ENCODE measurements around the gene MUSTN1. TPM values are rescaled to one million over a fixed set of nuclear protein-coding genes. Genes with fewer than 3 reads are reported as not detected.

MUSTN1 gene
- total and polyA plus RNA-seq, 2 of the 13 experiments (the other 11 are each of a cell fraction or from before 2014, with no cell fraction given) = 0.84 to 1.4 TPM

- TF ChIP-seq, protein P1, sequence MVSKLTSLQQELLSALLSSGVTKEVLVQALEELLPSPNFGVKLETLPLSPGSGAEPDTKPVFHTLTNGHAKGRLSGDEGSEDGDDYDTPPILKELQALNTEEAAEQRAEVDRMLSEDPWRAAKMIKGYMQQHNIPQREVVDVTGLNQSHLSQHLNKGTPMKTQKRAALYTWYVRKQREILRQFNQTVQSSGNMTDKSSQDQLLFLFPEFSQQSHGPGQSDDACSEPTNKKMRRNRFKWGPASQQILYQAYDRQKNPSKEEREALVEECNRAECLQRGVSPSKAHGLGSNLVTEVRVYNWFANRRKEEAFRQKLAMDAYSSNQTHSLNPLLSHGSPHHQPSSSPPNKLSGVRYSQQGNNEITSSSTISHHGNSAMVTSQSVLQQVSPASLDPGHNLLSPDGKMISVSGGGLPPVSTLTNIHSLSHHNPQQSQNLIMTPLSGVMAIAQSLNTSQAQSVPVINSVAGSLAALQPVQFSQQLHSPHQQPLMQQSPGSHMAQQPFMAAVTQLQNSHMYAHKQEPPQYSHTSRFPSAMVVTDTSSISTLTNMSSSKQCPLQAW (CRISPR knock-in tag; IDR thresholded peaks at IDR 0.05) = peak; percentile 99
- no peak for TF ChIP-seq ZNF17 (CRISPR knock-in tag; IDR thresholded peaks at IDR 0.05)
- TF ChIP-seq SATB2 (CRISPR knock-in tag; IDR thresholded peaks at IDR 0.05) = no peak
- TF ChIP-seq ZNF557 (CRISPR knock-in tag; IDR thresholded peaks at IDR 0.05) = no peak
- TF ChIP-seq MIXL1 (CRISPR knock-in tag; IDR thresholded peaks at IDR 0.05) = 0 out of 2 replicates have a peak, but pooled peaks have one; percentile 44
- no peak for TF ChIP-seq POLR2A (IDR thresholded peaks at IDR 0.05; ENCODE audit: insufficient read depth in 1 of 2, low read depth in 2 of 2, low read length in 2 of 2)
- TF ChIP-seq, protein P2, sequence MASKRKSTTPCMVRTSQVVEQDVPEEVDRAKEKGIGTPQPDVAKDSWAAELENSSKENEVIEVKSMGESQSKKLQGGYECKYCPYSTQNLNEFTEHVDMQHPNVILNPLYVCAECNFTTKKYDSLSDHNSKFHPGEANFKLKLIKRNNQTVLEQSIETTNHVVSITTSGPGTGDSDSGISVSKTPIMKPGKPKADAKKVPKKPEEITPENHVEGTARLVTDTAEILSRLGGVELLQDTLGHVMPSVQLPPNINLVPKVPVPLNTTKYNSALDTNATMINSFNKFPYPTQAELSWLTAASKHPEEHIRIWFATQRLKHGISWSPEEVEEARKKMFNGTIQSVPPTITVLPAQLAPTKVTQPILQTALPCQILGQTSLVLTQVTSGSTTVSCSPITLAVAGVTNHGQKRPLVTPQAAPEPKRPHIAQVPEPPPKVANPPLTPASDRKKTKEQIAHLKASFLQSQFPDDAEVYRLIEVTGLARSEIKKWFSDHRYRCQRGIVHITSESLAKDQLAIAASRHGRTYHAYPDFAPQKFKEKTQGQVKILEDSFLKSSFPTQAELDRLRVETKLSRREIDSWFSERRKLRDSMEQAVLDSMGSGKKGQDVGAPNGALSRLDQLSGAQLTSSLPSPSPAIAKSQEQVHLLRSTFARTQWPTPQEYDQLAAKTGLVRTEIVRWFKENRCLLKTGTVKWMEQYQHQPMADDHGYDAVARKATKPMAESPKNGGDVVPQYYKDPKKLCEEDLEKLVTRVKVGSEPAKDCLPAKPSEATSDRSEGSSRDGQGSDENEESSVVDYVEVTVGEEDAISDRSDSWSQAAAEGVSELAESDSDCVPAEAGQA (IDR thresholded peaks at IDR 0.05; ENCODE audit: low read depth) = no peak
- TF ChIP-seq, protein P2 (CRISPR knock-in tag; IDR thresholded peaks at IDR 0.05; ENCODE audit: borderline replicate concordance) = no peak
- TF ChIP-seq RNF2 (conservative IDR thresholded peaks at IDR 0.05; ENCODE audit: low read depth) = no peak
- no peak for TF ChIP-seq ZNF660 (CRISPR knock-in tag; IDR thresholded peaks at IDR 0.05; ENCODE audit: borderline replicate concordance, low read depth)
- TF ChIP-seq, protein P3, sequence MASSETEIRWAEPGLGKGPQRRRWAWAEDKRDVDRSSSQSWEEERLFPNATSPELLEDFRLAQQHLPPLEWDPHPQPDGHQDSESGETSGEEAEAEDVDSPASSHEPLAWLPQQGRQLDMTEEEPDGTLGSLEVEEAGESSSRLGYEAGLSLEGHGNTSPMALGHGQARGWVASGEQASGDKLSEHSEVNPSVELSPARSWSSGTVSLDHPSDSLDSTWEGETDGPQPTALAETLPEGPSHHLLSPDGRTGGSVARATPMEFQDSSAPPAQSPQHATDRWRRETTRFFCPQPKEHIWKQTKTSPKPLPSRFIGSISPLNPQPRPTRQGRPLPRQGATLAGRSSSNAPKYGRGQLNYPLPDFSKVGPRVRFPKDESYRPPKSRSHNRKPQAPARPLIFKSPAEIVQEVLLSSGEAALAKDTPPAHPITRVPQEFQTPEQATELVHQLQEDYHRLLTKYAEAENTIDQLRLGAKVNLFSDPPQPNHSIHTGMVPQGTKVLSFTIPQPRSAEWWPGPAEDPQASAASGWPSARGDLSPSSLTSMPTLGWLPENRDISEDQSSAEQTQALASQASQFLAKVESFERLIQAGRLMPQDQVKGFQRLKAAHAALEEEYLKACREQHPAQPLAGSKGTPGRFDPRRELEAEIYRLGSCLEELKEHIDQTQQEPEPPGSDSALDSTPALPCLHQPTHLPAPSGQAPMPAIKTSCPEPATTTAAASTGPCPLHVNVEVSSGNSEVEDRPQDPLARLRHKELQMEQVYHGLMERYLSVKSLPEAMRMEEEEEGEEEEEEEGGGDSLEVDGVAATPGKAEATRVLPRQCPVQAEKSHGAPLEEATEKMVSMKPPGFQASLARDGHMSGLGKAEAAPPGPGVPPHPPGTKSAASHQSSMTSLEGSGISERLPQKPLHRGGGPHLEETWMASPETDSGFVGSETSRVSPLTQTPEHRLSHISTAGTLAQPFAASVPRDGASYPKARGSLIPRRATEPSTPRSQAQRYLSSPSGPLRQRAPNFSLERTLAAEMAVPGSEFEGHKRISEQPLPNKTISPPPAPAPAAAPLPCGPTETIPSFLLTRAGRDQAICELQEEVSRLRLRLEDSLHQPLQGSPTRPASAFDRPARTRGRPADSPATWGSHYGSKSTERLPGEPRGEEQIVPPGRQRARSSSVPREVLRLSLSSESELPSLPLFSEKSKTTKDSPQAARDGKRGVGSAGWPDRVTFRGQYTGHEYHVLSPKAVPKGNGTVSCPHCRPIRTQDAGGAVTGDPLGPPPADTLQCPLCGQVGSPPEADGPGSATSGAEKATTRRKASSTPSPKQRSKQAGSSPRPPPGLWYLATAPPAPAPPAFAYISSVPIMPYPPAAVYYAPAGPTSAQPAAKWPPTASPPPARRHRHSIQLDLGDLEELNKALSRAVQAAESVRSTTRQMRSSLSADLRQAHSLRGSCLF (CRISPR knock-in tag; IDR thresholded peaks at IDR 0.05; ENCODE audit: borderline replicate concordance) = no peak
- TF ChIP-seq AGO1 (IDR thresholded peaks at IDR 0.05; ENCODE audit: low read depth, low read length, poor library complexity, severe bottlenecking) = no peak
- TF ChIP-seq SALL2 (CRISPR knock-in tag; IDR thresholded peaks at IDR 0.05) = 0 out of 2 replicates have a peak, but pooled peaks have one; percentile 27
- no peak for TF ChIP-seq SIX1 (CRISPR knock-in tag; IDR thresholded peaks at IDR 0.05; ENCODE audit: borderline replicate concordance)
- no peak for TF ChIP-seq PCBP2 (optimal IDR thresholded peaks at IDR 0.05; ENCODE audit: low read depth, low read length, poor library complexity, severe bottlenecking)
Observed at GRCh38 chr3:52786330-52787215, 48.2 kb downstream of the MUSTN1 start (continued).
